ENCODE results near the gene SLC1A1.

DNA sequence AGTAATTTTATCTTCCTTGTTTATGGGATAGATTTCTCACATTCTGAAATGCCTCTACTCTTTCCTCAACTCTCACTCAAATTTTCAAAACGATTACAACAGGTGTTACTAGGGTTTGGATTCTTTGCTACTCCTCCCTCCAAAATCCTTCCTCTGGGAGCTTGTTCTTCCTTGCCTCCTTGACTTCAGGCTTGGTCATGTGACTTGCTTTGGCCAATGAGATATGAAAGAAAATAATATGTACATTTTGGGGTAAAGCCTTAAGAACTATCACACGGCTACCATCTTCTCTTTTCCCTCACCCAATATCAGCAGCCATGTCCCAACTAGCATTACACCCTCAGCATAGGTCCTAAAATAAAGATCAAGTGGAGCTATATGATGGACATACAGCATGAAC is 28.8 kb upstream of the SLC1A1 start:
- TF ChIP-seq POLR2A (IDR thresholded peaks at IDR 0.05) = no peak
- TF ChIP-seq, protein P1, sequence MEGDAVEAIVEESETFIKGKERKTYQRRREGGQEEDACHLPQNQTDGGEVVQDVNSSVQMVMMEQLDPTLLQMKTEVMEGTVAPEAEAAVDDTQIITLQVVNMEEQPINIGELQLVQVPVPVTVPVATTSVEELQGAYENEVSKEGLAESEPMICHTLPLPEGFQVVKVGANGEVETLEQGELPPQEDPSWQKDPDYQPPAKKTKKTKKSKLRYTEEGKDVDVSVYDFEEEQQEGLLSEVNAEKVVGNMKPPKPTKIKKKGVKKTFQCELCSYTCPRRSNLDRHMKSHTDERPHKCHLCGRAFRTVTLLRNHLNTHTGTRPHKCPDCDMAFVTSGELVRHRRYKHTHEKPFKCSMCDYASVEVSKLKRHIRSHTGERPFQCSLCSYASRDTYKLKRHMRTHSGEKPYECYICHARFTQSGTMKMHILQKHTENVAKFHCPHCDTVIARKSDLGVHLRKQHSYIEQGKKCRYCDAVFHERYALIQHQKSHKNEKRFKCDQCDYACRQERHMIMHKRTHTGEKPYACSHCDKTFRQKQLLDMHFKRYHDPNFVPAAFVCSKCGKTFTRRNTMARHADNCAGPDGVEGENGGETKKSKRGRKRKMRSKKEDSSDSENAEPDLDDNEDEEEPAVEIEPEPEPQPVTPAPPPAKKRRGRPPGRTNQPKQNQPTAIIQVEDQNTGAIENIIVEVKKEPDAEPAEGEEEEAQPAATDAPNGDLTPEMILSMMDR (IDR thresholded peaks at IDR 0.05) = no peak

Data from breast epithelium (tissue), 3 donors.